Right cardiac atrium (tissue), 5 donors: Measurements from ENCODE around the gene TCFL5. TPM values are rescaled to one million over a fixed set of nuclear protein-coding genes. Genes with fewer than 3 reads are reported as not detected.
A peak's percentile ranks its signal among the peaks of the same experiment; 100 is the strongest.

Experiments used
- ATAC-seq, 2 donors: fragments of 200-7000 bp; cut with Tn5 transposase; one replicate each; pipeline versions ENCODE4 v1.8.0 to v1.9.1; 2020; ENCODE audit warnings: moderate library complexity in 2 of 2, mild to moderate bottlenecking in 1 of 2
- DNase-seq, 3 donors: peaks; one replicate each; pipeline ENCODE4 v3.0.0-alpha.2; 2020
- H3K27ac ChIP-seq: one replicate; pipeline ENCODE4 v1.5.1; 2013; ENCODE audit warnings: mild to moderate bottlenecking, low read length, control low read depth, moderate library complexity
- H3K27me3 ChIP-seq: one replicate; pipeline ENCODE4 v1.6.1; 2013; ENCODE audit not compliant: control insufficient read depth, insufficient read depth
- H3K4me1 ChIP-seq: one replicate; pipeline ENCODE4 v1.6.1; 2013; ENCODE audit warnings: low read length; ENCODE audit not compliant: control insufficient read depth, insufficient read depth
- H3K4me3 ChIP-seq: one replicate; pipeline ENCODE4 v1.5.1; 2013; ENCODE audit warnings: low read length, control low read depth
- H3K9me3 ChIP-seq: one replicate; pipeline ENCODE4 v1.6.1; 2013; ENCODE audit warnings: low read length; ENCODE audit not compliant: control insufficient read depth
- WGBS: extraction: QIAGEN DNeasy Blood & Tissue Kit; methylation state at CpG from one replicate; pipeline ENCODE4 v1.1.7; 2013; 5-methylcytosine and 5-hydroxymethylcytosine counted together
- intact Hi-C, 4 donors: fragments of 100-400 bp; cut with DNase I; formaldehyde crosslinking; loops; one replicate each; pipeline versions ENCODE4 v1.11.0 to v1.14.0; 2022 to 2023
- polyA plus RNA-seq: library from polyadenylated mRNA; stranded (reverse); fragments of 200-250 nt; gene quantifications from one replicate; pipeline ENCODE4 v1.2.3, GENCODE V29; 2013
- total RNA-seq, 4 donors: library from RNA; stranded (reverse); fragmentation: NEBNext Ultra II Directional; extraction: Animal tissue kit (Norgen Biotek cat#: 25700); gene quantifications; one replicate each; pipeline ENCODE4 v1.2.1, GENCODE V29; 2021
- donor health status: healthy with polysubstance abuse.
- donor health status: DM: no; HTN: yes; CAD: no.
- donor health status: DM: no; HTN: no; CAD: no.
- donor health status: DM: no; HTN: yes; CAD: no; lungs with severe emphysema.
- donor health status: DM: yes; HTN: yes; CAD: no.

The TCFL5 gene
- total and polyA plus RNA-seq, 5 donors = 5.2 to 9.9 (median 7.9) TPM

- Histone ChIP-seq H3K9me3 (no peaks in the 10 kb centered on the region), H3K27me3 (no peaks in the 10 kb centered on the region), H3K27ac (no peak overlapping the region), H3K4me1 (peaks cover 6% of the 10 kb centered on the region), H3K4me3 (no peak overlapping the region)
- intact Hi-C loops = loop anchor here in 1 of 4 donors (10.0 kb wide), 1 partner anchor 293 kb away; no protein-coding TSS in a partner anchor
- 86% methylated on average over 26 of the region's 26 CpGs for WGBS
- DNase-seq (peak in 1 of 3 donors; percentile 60), ATAC-seq (no peak)
Measured at GRCh38 chr20:62797671-62798532, 63.7 kb downstream of the TCFL5 start.

DNA sequence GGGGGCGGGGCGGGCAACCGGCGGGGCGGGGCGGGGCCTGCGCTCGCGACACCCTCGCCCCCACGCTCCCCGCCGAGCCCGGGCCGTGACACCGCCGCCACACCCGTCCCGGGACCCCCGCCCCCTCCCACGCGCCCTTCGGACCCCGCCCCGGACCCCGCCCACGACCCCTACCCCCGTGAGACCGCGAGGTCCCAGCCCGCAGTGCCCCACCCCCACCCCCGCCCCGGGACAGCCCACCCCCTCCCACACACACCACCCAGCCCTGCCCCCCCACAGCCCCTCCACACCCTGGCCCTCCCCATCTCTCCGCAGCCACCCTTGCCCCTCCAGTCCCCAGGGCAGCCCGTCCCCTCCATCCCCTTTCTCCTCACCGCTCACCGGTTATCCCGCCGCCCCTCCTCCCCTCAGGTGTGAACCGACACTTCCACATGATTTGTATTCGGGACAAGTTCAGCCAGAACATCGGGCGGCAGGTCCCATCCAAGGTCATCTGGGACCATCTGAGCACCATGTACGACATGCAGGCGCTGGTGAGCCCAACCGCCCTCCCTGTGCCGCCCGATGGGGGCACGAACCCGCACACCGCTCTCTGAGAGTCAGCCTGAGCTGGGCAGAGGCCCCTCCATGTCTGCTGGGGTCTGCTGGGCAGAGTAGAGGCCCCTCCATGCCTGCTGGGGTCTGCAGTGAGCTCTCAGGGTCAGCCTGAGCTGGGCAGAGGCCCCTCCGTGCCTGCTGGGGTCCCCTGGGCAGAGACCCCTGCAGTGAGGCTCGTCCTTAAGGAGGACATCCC is 64.7 kb downstream of the TCFL5 start:
- DNase-seq (peak in 2 of 3 donors; percentile 62 to 73), ATAC-seq (no peak)
- no peaks in the 10 kb centered on the region for H3K9me3 ChIP-seq
- H3K4me1 ChIP-seq = peaks cover 6% of the 10 kb centered on the region
- H3K27me3 ChIP-seq = no peaks in the 10 kb centered on the region
- intact Hi-C loops = loop anchor here in 1 of 4 donors (10.0 kb wide), 1 partner anchor 292 kb away; no protein-coding TSS in a partner anchor
- H3K27ac ChIP-seq = no peak overlapping the region
- 17% methylated on average over 40 of the region's 53 CpGs for WGBS
- H3K4me3 ChIP-seq = peak overlapping the region; percentile 90

GRCh38 chr20:62795023-62795761 is 66.4 kb downstream of the TCFL5 start:
- ATAC-seq = peak in 1 of 2 donors; percentile 2

GRCh38 chr20:62794007-62794724 is 67.5 kb downstream of the TCFL5 start:
- Histone ChIP-seq H3K9me3 (no peaks in the 10 kb centered on the region), H3K4me1 (peaks cover 7% of the 10 kb centered on the region), H3K27ac (peak overlapping the region; percentile 93), H3K4me3 (peak overlapping the region; percentile 33), H3K27me3 (no peaks in the 10 kb centered on the region)
- peak; percentile 97 to 99 (median 99) for DNase-seq
- ATAC-seq = peak; percentile 92 to 94
- WGBS = 1% methylated on average over 69 of the region's 69 CpGs
- intact Hi-C loops = loop anchor here in 3 of 4 donors (5.0 to 10.0 kb wide), 3 partner anchors 122 to 289 kb away; no protein-coding TSS in a partner anchor

More at GRCh38 chr20:62795023-62795761, 66.4 kb downstream of the TCFL5 start:
- intact Hi-C loops = loop anchor here in 1 of 4 donors (10.0 kb wide), 1 partner anchor 290 kb away; no protein-coding TSS in a partner anchor
- Histone ChIP-seq H3K9me3 (no peaks in the 10 kb centered on the region), H3K27ac (peak overlapping the region; percentile 31), H3K27me3 (no peaks in the 10 kb centered on the region), H3K4me3 (peak overlapping the region; percentile 20), H3K4me1 (peaks cover 7% of the 10 kb centered on the region)
- DNase-seq = peak; percentile 55 to 83 (median 81)
- WGBS = under 1% methylated on average over 68 of the region's 68 CpGs

DNA sequence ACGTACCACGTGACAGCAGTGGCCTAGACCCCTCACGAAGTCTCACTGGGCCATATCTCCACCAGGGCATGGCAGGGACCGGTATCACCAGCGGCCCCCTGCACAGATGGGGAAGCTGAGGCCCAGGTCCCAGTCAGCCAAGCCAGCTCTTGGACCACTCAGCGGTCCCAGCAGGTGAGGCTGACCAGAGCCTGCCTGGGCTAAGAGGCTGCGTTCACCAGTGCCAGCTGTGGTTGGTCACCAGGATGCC is 67.9 kb downstream of the TCFL5 start:
- 57% methylated on average over 7 of the region's 7 CpGs for WGBS
- intact Hi-C loops = loop anchor here (2.0 to 10.0 kb wide), 4 partner anchors 121 to 289 kb away; no protein-coding TSS in a partner anchor
- no peak for DNase-seq
- ATAC-seq = peak in 1 of 2 donors; percentile 21
- H3K27me3 ChIP-seq = no peaks in the 10 kb centered on the region
- no peaks in the 10 kb centered on the region for H3K9me3 ChIP-seq
- peaks cover 7% of the 10 kb centered on the region for H3K4me1 ChIP-seq
- peak overlapping the region; percentile 93 for H3K27ac ChIP-seq
- H3K4me3 ChIP-seq = peak overlapping the region; percentile 33

DNA sequence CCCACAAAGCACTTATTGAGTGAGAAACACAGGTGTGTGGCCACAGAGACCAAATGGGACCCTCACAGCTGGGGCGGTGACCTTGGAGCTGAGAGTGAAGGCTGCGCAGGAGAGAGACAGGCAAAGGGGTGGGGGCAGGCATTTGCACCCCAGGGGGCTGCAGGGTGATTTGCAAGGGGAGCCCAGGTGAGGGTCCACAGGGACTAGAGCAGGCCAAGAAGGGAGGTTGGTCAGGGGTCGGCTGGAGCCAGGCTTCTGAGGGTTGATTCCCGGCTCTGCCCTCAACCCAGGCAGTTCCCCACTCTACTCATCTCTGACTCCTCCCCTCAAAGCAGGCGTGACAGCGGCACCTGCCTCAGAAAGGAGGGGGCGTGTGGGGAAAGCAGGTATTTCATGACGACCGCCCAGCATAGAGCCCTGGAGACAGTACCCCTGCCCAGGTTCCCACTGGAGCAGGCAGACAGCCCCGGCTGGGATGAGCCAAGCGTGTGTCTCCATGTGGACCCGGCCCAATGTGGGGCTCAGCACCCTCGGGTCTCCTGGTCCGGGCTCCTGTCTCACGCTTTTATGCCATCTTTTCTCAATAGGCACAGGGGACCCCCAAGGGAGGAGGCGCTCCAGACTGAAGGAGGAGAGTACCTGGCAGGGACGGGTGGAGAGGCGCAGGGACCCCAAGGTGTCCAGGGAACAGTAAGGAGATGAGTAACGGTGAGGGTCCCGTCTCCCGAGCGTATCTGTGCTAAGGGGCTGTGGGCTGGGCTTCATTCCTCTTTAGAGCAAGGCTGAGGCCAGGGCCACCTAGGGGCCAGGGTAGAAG is 68.5 kb downstream of the TCFL5 start:
- Histone ChIP-seq H3K4me1 (peaks cover 7% of the 10 kb centered on the region), H3K9me3 (no peaks in the 10 kb centered on the region), H3K27ac (peak overlapping the region; percentile 93), H3K27me3 (no peaks in the 10 kb centered on the region), H3K4me3 (no peak overlapping the region)
- ATAC-seq (no peak), DNase-seq (peak in 1 of 3 donors; percentile 66)
- 90% methylated on average over 22 of the region's 22 CpGs for WGBS
- intact Hi-C loops = loop anchor here (2.0 to 10.0 kb wide), 4 partner anchors 121 to 288 kb away; no protein-coding TSS in a partner anchor

DNA sequence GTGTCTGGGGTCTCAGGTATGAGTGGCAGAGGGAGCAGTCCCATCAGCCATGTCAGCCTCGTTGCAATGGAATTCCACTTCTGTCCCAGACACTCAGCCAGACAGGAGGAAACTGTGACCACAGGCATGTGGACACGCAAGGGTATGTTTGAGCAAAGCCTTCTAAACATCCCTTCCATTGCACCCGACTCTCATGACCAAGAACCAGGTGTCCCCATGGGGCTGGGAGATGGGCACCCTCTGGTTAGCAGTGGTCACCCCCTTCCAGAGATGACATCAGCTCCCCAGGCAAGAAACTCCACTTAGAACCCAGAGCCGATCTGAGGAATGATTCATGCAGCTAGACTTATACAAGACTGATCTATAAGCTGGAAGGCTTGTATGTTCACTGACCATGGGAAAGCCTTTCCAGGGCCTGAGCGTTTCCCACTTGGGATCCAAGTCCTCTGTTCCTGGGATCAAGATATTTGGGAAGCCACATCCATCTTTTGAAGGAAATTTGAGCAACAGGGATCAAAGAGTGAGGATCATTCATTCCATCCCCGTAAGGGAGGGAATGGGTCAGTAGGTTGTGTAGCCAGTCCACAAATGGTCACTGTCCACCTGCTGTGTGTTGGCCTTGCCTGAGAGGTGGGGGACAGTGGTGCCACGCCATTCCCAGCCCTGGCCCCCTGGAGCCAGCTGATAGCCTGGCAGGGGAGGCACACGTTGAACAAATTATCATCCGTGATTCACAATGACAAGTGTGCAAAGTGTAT is 69.3 kb downstream of the TCFL5 start:
- WGBS = 76% methylated on average over 9 of the region's 9 CpGs
- no peak for DNase-seq
- Histone ChIP-seq H3K27me3 (no peaks in the 10 kb centered on the region), H3K4me3 (no peak overlapping the region), H3K9me3 (no peaks in the 10 kb centered on the region), H3K27ac (no peak overlapping the region), H3K4me1 (peaks cover 7% of the 10 kb centered on the region)
- intact Hi-C loops = loop anchor here (2.0 to 10.0 kb wide), 4 partner anchors 120 to 288 kb away; no protein-coding TSS in a partner anchor
- no peak for ATAC-seq

DNA sequence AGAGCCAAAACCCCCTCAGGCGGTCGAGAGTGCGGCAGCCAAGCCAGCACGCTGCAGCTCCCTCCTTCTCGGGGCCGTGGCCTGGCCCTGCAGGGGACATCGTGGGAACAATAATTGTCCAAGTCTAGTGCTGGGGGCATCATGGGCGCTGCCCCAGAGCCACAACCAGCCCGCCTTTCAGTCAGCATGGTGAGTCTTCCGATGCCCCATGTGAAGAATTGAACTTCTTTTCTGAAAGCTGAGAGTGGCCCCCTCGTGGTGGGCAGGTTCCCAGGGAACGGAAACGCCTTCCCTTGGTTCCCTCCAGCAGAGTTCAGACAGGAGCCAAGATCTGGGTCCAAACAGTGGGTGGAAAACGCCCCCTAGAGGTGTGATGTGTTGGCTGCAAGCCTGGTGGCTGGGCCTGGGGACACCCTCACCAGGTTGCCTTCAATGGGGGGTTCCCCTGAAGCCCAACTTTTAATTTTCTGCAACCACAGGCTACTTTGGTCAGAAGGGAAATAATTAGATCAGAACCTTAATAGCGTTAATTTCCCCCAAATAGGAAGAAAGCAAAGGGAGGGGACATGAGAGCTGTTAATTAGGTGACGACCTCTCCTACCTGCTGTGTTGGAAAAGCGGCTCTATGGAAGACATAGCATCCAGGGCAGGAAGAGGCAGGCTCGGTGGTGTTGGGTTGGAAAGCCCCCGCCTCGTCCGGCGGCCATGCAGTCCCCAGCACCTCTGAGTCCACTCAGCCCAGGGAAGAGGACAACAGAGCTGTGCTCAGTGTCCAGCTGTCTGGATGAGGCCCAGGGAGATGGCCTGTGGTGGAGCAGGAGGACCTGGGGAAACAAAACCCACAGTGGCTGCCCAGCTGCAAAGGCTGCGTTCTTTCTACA is 70.1 kb downstream of the TCFL5 start:
- H3K27me3 ChIP-seq = no peaks in the 10 kb centered on the region
- H3K9me3 ChIP-seq = no peaks in the 10 kb centered on the region
- DNase-seq (peak; percentile 81 to 91 (median 89)), ATAC-seq (peak in 1 of 2 donors; percentile 6)
- no peak overlapping the region for H3K4me3 ChIP-seq
- intact Hi-C loops = loop anchor here (2.0 to 10.0 kb wide), 4 partner anchors 119 to 287 kb away; no protein-coding TSS in a partner anchor
- 30% methylated on average over 23 of the region's 23 CpGs for WGBS
- no peak overlapping the region for H3K27ac ChIP-seq
- peaks cover 7% of the 10 kb centered on the region for H3K4me1 ChIP-seq
